Measurements from ENCODE around the gene CD79A. TPM values are rescaled to one million over a fixed set of nuclear protein-coding genes. Genes with fewer than 3 reads are reported as not detected.

The CD79A gene
- total RNA-seq, 1 donor from 2014 or later = 1.0 TPM

DNA sequence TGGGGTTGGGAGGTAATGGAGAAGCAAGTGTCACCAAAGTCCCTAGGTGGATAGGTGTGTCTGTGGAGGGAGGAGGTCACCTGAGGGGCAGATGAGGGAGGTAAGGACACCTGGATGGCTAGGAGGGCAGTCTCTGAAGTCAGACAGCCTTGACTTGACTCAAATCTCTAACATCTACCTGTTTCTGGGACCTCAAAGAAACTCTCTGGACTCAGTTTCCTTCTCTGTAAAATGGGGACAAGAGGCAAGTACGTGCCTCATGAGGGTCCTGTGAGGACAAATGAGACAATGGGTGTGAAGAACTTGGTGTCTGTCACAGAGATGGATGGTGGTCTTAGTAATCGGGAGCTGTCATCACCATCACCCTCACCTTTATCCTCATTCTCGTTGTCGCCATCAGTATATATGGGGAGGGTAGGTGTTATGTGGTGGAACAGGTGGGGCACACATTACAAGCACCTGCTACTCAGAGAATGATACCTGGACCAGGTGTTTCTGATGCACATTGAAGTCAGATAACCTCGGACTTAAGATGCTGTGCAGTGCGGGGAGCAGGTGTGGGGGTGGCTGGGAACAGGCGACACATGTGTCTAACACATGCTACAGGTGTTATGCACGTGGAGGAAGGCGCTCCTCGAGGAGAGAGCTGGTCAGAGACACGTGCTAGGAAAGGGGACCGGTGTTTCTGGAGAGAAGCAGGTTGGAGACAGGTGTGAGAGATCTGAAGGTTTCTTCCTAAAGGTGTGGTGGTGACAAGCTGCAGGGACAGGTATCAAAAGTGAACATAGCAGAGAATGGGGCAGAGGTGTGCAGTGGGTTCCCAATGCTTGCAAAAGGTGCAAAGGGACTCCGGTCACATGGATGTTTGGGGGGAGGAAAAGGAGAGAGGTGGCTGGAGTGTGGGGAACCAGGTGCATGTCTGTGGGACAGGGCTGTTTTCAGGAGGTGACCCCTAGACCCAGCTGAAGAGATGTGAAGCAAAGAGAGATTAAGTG lies 47.4 kb downstream of the CD79A start:
- Histone ChIP-seq H3K9me3 (ENCODE audit: control insufficient read depth in 3 of 3, low read length in 3 of 3) (peaks cover 0 to 5% (median 0%) of the 10 kb centered on the region in 3 donors), H3K9ac (ENCODE audit: low read depth in 1 of 3, low read length in 3 of 3) (no peak overlapping the region), H3K27me3 (ENCODE audit: control insufficient read depth in 3 of 3, insufficient read depth in 3 of 3, low read length in 3 of 3) (peaks cover 83 to 90% (median 84%) of the 10 kb centered on the region in 3 donors), H3K27ac (ENCODE audit: low read depth, low read length) (no peak overlapping the region), H3K4me3 (ENCODE audit: low read length in 3 of 3) (no peak overlapping the region), H3K4me1 (ENCODE audit: control insufficient read depth in 3 of 3, insufficient read depth in 3 of 3, low read length in 3 of 3) (peaks cover 4 to 9% (median 7%) of the 10 kb centered on the region in 3 donors), H3K36me3 (ENCODE audit: control insufficient read depth in 3 of 3, insufficient read depth in 3 of 3, low read length in 3 of 3) (no peaks in the 10 kb centered on the region)

GRCh38 chr19:41925208-41926003 lies 48.3 kb downstream of the CD79A start:
- H3K27ac ChIP-seq (ENCODE audit: low read depth, low read length) = no peak overlapping the region
- peaks cover 4 to 9% (median 7%) of the 10 kb centered on the region in 3 donors for H3K4me1 ChIP-seq (ENCODE audit: control insufficient read depth in 3 of 3, insufficient read depth in 3 of 3, low read length in 3 of 3)
- H3K36me3 ChIP-seq (ENCODE audit: control insufficient read depth in 3 of 3, insufficient read depth in 3 of 3, low read length in 3 of 3) = no peaks in the 10 kb centered on the region
- H3K9ac ChIP-seq (ENCODE audit: low read depth in 1 of 3, low read length in 3 of 3) = no peak overlapping the region
- H3K4me3 ChIP-seq (ENCODE audit: low read length in 3 of 3) = no peak overlapping the region
- peaks cover 0 to 5% (median 0%) of the 10 kb centered on the region in 3 donors for H3K9me3 ChIP-seq (ENCODE audit: control insufficient read depth in 3 of 3, low read length in 3 of 3)
- H3K27me3 ChIP-seq (ENCODE audit: control insufficient read depth in 3 of 3, insufficient read depth in 3 of 3, low read length in 3 of 3) = peaks cover 83 to 90% (median 84%) of the 10 kb centered on the region in 3 donors

DNA sequence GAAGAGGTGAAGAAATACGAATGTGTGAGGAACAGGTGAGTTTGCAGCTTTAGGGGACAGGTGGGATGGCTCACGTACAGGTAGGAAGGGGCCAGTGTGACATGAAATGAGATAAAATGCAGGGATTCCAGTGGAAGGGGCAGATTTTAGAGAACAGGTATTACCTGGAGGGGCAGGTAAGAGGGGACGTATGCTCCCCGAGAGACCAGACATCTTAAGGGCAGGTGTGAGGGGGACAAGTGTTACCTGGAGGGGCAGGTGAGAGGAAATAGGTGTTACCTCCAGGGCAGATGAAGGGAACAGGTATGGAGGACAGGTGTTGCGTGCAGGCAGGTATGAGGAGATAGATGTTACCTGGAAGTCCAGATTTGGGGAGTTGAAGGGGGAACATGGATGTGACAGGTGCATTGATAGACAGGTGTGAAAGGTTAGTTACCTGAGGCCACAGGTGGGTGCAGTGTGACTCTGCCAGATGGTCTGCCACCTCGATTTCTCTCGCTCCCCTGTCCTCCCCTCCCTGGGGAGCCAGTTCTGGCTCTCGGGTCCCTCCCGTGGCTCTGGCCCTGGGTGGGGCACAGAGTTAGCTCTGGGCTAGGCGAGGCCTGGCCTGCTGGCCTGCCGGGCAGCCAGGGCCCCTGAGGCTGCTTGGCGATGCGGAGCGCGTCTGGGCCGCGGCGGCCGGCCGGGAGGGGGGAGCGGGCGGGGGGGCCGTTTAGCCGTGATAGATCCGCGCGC lies 49.1 kb downstream of the CD79A start:
- H3K27ac ChIP-seq (ENCODE audit: low read depth, low read length) = no peak overlapping the region
- H3K4me3 ChIP-seq (ENCODE audit: low read length in 3 of 3) = no peak overlapping the region
- no peak overlapping the region for H3K9ac ChIP-seq (ENCODE audit: low read depth in 1 of 3, low read length in 3 of 3)
- peaks cover 4 to 9% (median 7%) of the 10 kb centered on the region in 3 donors for H3K4me1 ChIP-seq (ENCODE audit: control insufficient read depth in 3 of 3, insufficient read depth in 3 of 3, low read length in 3 of 3)
- no peaks in the 10 kb centered on the region for H3K36me3 ChIP-seq (ENCODE audit: control insufficient read depth in 3 of 3, insufficient read depth in 3 of 3, low read length in 3 of 3)
- H3K27me3 ChIP-seq (ENCODE audit: control insufficient read depth in 3 of 3, insufficient read depth in 3 of 3, low read length in 3 of 3) = peaks cover 84 to 90% (median 84%) of the 10 kb centered on the region in 3 donors
- peaks cover 0 to 5% (median 0%) of the 10 kb centered on the region in 3 donors for H3K9me3 ChIP-seq (ENCODE audit: control insufficient read depth in 3 of 3, low read length in 3 of 3)

GRCh38 chr19:41926763-41927496 lies 49.9 kb downstream of the CD79A start:
- Histone ChIP-seq H3K27ac (ENCODE audit: low read depth, low read length) (no peak overlapping the region), H3K4me1 (ENCODE audit: control insufficient read depth in 3 of 3, insufficient read depth in 3 of 3, low read length in 3 of 3) (peaks cover 4 to 9% (median 7%) of the 10 kb centered on the region in 3 donors), H3K27me3 (ENCODE audit: control insufficient read depth in 3 of 3, insufficient read depth in 3 of 3, low read length in 3 of 3) (peaks cover 85 to 90% (median 86%) of the 10 kb centered on the region in 3 donors), H3K4me3 (ENCODE audit: low read length in 3 of 3) (no peak overlapping the region), H3K9me3 (ENCODE audit: control insufficient read depth in 3 of 3, low read length in 3 of 3) (peaks cover 0 to 5% (median 0%) of the 10 kb centered on the region in 3 donors), H3K9ac (ENCODE audit: low read depth in 1 of 3, low read length in 3 of 3) (no peak overlapping the region), H3K36me3 (ENCODE audit: control insufficient read depth in 3 of 3, insufficient read depth in 3 of 3, low read length in 3 of 3) (no peaks in the 10 kb centered on the region)

DNA sequence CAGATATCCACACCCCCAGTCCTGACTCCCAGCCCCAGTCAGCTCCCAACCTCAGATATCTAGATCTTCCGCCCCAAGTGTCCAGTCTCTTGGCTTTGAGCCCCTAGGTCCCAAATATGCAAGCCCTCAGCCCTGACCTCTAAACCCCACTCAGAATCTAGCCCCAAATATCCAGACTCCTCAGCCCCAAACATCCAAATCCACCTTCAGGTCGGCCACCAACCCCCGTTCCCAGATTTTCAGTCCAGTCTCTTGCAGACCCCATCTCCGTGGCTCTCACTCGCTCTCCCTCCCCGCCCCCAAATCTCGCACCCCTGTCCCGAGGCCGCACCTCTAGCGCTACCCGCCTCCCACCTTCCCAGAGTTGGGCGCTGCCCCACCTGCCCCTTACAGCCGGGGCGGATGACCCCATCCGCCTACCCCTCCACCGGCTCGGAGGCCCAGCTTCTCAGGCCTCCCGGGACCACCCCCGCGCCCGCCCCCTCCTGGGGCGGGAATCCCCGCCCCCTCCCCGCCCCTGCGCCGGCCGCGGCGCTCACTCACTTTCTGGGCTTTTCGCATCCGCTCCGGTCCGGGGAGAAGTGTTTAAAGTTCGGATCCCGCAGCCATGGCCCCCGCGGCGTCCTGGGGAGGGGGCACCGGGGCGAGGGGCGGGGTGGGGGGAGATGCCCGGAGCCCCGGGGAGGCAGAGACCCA lies 50.6 kb downstream of the CD79A start:
- Histone ChIP-seq H3K9ac (ENCODE audit: low read depth in 1 of 3, low read length in 3 of 3) (no peak overlapping the region), H3K4me3 (ENCODE audit: low read length in 3 of 3) (no peak overlapping the region), H3K9me3 (ENCODE audit: control insufficient read depth in 3 of 3, low read length in 3 of 3) (peaks cover 0 to 5% (median 0%) of the 10 kb centered on the region in 3 donors), H3K4me1 (ENCODE audit: control insufficient read depth in 3 of 3, insufficient read depth in 3 of 3, low read length in 3 of 3) (peaks cover 4 to 9% (median 7%) of the 10 kb centered on the region in 3 donors), H3K36me3 (ENCODE audit: control insufficient read depth in 3 of 3, insufficient read depth in 3 of 3, low read length in 3 of 3) (no peaks in the 10 kb centered on the region), H3K27ac (ENCODE audit: low read depth, low read length) (no peak overlapping the region), H3K27me3 (ENCODE audit: control insufficient read depth in 3 of 3, insufficient read depth in 3 of 3, low read length in 3 of 3) (peaks cover 86 to 90% (median 86%) of the 10 kb centered on the region in 3 donors)

GRCh38 chr19:41928221-41928683 lies 51.2 kb downstream of the CD79A start, which contains the start of gene ERFL:
ERFL (minus strand) TSS chr19:41928449; CDS start chr19:41912919, 15,530 bp downstream.
- H3K4me3 ChIP-seq (ENCODE audit: low read length in 3 of 3) = peak within 1 kb of the TSS in 1 of 3 donors; percentile 24
- no peak within 1 kb of the TSS for H3K9ac ChIP-seq (ENCODE audit: low read depth in 1 of 3, low read length in 3 of 3)
- peaks cover 84 to 90% (median 86%) of the 10 kb centered on the region in 3 donors for H3K27me3 ChIP-seq (ENCODE audit: control insufficient read depth in 3 of 3, insufficient read depth in 3 of 3, low read length in 3 of 3)

GRCh38 chr19:41928754-41929535 lies 51.9 kb downstream of the CD79A start:
- H3K27ac ChIP-seq (ENCODE audit: low read depth, low read length) = no peak overlapping the region
- peaks cover 87 to 93% (median 92%) of the 10 kb centered on the region in 3 donors for H3K27me3 ChIP-seq (ENCODE audit: control insufficient read depth in 3 of 3, insufficient read depth in 3 of 3, low read length in 3 of 3)
- no peak overlapping the region for H3K9ac ChIP-seq (ENCODE audit: low read depth in 1 of 3, low read length in 3 of 3)
- peak overlapping the region in 1 of 3 donors; percentile 24 for H3K4me3 ChIP-seq (ENCODE audit: low read length in 3 of 3)
- peaks cover 4 to 9% (median 7%) of the 10 kb centered on the region in 3 donors for H3K4me1 ChIP-seq (ENCODE audit: control insufficient read depth in 3 of 3, insufficient read depth in 3 of 3, low read length in 3 of 3)
- no peaks in the 10 kb centered on the region for H3K36me3 ChIP-seq (ENCODE audit: control insufficient read depth in 3 of 3, insufficient read depth in 3 of 3, low read length in 3 of 3)
- H3K9me3 ChIP-seq (ENCODE audit: control insufficient read depth in 3 of 3, low read length in 3 of 3) = peaks cover 0 to 5% (median 0%) of the 10 kb centered on the region in 3 donors

More at GRCh38 chr19:41928221-41928683, 51.2 kb downstream of the CD79A start, which contains the start of gene ERFL:
- no peaks in the 10 kb centered on the region for H3K36me3 ChIP-seq (ENCODE audit: control insufficient read depth in 3 of 3, insufficient read depth in 3 of 3, low read length in 3 of 3)
- no peak within 1 kb of the TSS for H3K27ac ChIP-seq (ENCODE audit: low read depth, low read length)
- H3K9me3 ChIP-seq (ENCODE audit: control insufficient read depth in 3 of 3, low read length in 3 of 3) = peaks cover 0 to 5% (median 0%) of the 10 kb centered on the region in 3 donors
- peaks cover 4 to 9% (median 7%) of the 10 kb centered on the region in 3 donors for H3K4me1 ChIP-seq (ENCODE audit: control insufficient read depth in 3 of 3, insufficient read depth in 3 of 3, low read length in 3 of 3)

DNA sequence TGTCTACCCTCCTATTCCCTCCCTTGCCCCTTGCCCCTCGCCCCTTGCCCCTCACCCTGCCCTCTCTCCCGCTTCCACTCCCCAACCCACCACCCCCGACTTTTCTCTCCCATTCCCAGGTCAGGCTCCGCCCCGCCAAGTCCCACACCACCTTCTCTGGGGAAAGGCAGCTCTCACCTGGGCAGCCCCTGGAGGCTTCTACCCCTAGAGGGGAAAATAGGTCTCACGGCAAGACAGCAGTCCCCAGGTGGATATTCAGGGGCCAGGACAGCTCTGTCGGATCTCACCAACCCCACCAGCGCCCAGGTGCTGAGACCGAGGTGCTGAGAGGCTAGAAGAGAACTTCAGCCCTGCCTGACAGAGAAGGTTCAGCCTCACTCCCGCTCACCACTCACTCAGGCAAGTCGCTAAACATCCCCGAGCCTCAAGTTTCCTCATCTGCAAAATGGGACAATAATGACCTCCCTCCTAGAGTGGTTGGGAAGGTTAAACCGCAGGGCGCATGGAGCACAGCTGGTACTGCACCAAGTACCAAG lies 52.5 kb downstream of the CD79A start:
- H3K27me3 ChIP-seq (ENCODE audit: control insufficient read depth in 3 of 3, insufficient read depth in 3 of 3, low read length in 3 of 3) = peaks cover 86 to 93% (median 91%) of the 10 kb centered on the region in 3 donors
- H3K27ac ChIP-seq (ENCODE audit: low read depth, low read length) = no peak overlapping the region
- H3K4me3 ChIP-seq (ENCODE audit: low read length in 3 of 3) = no peak overlapping the region
- H3K36me3 ChIP-seq (ENCODE audit: control insufficient read depth in 3 of 3, insufficient read depth in 3 of 3, low read length in 3 of 3) = no peaks in the 10 kb centered on the region
- H3K9me3 ChIP-seq (ENCODE audit: control insufficient read depth in 3 of 3, low read length in 3 of 3) = peaks cover 0 to 5% (median 0%) of the 10 kb centered on the region in 3 donors
- no peak overlapping the region for H3K9ac ChIP-seq (ENCODE audit: low read depth in 1 of 3, low read length in 3 of 3)
- H3K4me1 ChIP-seq (ENCODE audit: control insufficient read depth in 3 of 3, insufficient read depth in 3 of 3, low read length in 3 of 3) = peaks cover 4 to 9% (median 7%) of the 10 kb centered on the region in 3 donors

Measured in skeletal muscle tissue (tissue), 4 donors.